Stimulated activated CD8-positive, alpha-beta memory T cell treated with anti-CD3 and anti-CD28 coated beads, Interleukin-4, amount 100 ng/mL, for 4 hours (primary cell): ENCODE results near the gene TNFRSF14.

ENCODE experiments used
- DNase-seq, 2 donors: peaks; one replicate each; pipeline ENCODE4 v3.0.0-alpha.2; 2020; ENCODE audit warnings: low read depth in 2 of 2, low spot score in 1 of 2

Gene TNFRSF14

DNA sequence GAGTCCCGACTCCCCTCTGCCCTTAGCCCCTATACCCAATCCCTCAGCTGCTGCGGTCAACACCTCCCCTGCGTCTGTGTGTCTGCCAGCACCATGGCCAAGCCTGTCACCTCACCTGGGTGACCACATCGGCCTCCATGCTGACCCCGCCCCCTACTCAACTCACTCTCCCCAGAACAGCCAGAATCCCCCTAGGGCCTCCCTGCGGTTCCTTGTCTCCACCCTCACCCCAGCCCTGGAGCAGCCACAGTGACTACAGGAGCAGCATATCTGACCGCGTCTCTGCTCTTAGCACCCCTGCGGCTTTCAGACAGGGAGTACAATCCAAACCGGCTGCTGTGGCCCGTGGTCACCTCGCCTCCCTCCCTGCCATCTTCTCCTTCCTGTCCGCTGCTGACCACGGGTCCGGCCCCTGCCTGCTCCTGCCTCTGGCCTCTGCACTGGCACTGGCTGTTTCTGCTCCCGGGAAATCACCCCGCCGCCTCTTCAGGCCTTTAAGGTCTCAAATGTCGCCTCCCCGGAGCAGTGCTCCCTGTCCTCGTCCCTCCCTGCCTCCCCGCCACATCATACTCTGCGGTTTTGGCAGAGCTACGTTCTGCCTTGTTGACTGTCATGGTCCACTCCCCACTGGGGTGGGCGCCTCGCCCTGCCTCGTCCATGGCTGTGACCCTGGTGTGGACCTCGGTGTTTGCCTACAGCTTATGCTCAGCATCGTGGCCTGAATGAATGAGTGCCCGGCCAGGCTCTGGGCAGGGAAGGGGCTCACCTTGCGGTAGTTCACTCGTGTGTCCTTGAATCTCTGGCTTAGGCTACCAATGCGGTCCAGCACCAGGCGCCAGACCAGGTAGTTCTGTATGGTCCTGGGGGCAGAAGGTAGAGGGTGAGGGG, 41.5 kb downstream of the TNFRSF14 start:
- no peak for DNase-seq

- DNase-seq: no peak
Observed at GRCh38 chr1:2598329-2598931, 42.3 kb downstream of the TNFRSF14 start.

- DNase-seq: no peak
Observed at GRCh38 chr1:2601721-2602303, 45.6 kb downstream of the TNFRSF14 start.

GRCh38 chr1:2602311-2602835, 46.2 kb downstream of the TNFRSF14 start:
- no peak for DNase-seq

DNA sequence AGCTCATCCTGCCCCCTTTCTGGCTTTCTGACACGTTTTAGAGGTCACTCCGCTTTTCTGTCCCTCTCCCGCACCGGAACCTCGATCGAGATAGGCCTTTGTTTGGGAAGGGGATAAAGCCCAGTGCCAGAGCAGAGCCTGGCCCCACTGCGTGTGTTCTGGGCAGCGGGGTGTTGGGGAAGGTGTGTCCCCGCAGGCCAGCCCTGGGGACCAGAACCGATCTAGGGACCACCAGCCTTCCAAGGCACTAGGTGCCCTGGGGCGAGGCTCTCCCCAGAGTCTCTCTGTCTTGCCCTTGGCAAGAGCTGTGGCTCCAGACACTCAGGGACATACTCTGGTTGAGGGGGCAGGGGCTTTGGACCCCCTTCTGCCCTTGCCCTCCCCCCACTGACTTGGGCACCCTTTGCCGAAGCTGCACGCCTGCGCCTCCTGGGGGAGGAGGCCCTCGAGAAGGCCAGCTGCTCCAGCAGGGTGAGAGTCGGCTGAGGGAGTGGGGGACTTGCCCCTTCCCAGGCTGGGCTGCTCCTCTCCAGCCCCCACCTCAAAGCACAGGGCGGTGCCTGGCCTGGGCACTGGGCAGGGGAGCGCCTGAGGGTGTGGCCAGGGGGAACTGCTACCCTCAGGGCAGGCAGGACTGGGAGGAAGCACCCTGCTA, 46.8 kb downstream of the TNFRSF14 start:
- no peak for DNase-seq

GRCh38 chr1:2603521-2604155, 47.5 kb downstream of the TNFRSF14 start:
- DNase-seq: no peak

DNA sequence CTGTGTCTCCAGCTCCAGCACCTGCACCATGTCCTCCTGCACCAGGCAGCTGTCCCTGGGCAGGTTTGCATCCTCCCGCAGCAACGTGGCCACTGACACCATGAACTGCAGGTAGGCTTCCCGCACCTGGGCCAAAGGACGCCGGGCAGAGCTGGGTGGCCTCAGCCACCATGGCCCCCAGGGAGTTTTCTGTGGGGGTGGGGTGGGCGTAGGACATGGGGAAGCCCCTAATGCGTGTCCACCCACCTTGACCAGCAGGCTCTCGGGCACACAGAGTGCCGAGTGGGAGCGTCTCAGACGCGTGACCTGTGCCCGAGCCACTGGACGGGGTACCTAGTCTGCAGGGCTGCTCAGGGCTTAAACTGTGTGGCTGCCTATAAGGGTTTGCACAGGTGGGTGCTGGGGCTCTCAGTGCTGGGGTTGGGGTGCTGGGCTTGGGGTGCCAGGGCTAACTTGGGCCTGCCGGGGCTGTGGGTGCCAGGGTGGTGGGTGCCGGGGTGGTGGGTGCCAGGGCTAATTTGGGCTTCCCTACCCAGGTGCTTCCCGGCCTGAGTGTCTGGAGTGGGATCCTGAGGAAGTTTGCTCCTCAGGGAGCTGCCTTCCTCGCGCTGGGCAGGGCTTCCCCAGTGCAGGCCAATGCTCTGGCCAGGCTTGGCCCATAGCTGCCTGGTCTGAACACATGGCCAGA, 48.1 kb downstream of the TNFRSF14 start:
- DNase-seq: no peak

GRCh38 chr1:2604844-2605508, 48.8 kb downstream of the TNFRSF14 start:
- no peak for DNase-seq

GRCh38 chr1:2605509-2606395, 49.6 kb downstream of the TNFRSF14 start:
- DNase-seq: no peak

- no peak for DNase-seq
Observed at GRCh38 chr1:2606396-2606880, 50.3 kb downstream of the TNFRSF14 start.

DNA sequence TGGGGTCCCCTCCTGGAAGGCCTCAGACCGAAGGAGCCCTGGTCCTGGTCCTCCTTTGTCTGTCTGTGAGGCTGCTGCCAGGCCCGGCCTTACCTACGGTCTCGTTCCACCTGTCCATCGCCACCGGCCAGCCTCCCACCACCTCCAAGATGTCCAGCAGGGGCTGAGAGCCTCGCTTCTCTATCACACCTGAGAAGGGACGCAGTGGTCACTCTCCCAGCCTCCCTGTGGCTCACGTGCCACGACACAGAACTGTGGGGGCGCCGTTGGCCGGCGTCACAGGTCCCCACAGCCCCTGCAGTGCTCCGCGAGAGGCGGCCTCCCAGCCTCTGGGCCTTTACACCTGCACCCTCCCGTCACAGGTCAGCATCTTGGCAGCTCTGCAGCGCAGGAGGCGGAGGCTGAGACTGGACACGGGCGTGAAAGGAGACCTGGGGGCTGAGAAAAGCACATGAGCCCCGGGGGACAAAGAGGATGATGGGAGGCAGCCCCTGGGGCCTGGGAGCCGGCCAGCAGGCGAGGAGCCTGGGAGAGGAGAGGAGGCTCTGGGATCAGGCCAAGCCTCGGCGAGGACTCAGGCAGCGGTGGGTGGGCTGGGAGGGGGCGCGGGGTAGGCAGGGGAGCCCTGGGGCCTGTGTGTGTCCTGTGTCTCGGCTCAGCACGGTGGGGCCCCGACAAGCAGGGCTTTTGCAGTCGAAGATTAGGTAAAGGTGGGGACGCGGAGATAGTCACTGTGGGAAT, 50.9 kb downstream of the TNFRSF14 start:
- DNase-seq: no peak

- DNase-seq: no peak
Observed at GRCh38 chr1:2607641-2608091, 51.5 kb downstream of the TNFRSF14 start.

GRCh38 chr1:2609319-2610035, 53.3 kb downstream of the TNFRSF14 start:
- DNase-seq: no peak

GRCh38 chr1:2610036-2610959, 54.1 kb downstream of the TNFRSF14 start:
- no peak for DNase-seq

GRCh38 chr1:2611031-2611501, 54.9 kb downstream of the TNFRSF14 start:
- no peak for DNase-seq
